Colonic mucosa (tissue), 4 donors: ENCODE measurements around the gene USP25. TPM values are rescaled to one million over a fixed set of nuclear protein-coding genes. Genes with fewer than 3 reads are reported as not detected.
A peak's percentile ranks its signal among the peaks of the same experiment; 100 is the strongest.

Experiments
- DNase-seq: peaks from one replicate; pipeline ENCODE4 v3.0.0-alpha.2; 2020
- H3K27ac ChIP-seq: fragments of 200-600 bp; one replicate; pipeline ENCODE4 v1.8.0; 2021
- H3K27me3 ChIP-seq: fragments of 200-600 bp; one replicate; pipeline ENCODE4 v1.8.0; 2021
- H3K36me3 ChIP-seq: fragments of 200-600 bp; one replicate; pipeline ENCODE4 v1.8.0; 2021
- H3K4me1 ChIP-seq: fragments of 200-600 bp; one replicate; pipeline ENCODE4 v1.8.0; 2021; ENCODE audit warnings: mild to moderate bottlenecking
- H3K4me3 ChIP-seq: fragments of 200-600 bp; one replicate; pipeline ENCODE4 v1.8.0; 2021
- H3K9ac ChIP-seq, 2 donors: one replicate each; pipeline ENCODE4 v1.7.0; 2013; ENCODE audit warnings: control low read depth in 2 of 2, low read depth in 2 of 2, low read length in 2 of 2
- H3K9me3 ChIP-seq: fragments of 200-600 bp; one replicate; pipeline ENCODE4 v1.8.0; 2021
- CTCF ChIP-seq: fragments of 200-600 bp; IDR thresholded peaks from one replicate; pipeline ENCODE4 v1.8.0; 2022; ENCODE audit warnings: antibody characterized with exemption, mild to moderate bottlenecking
- intact Hi-C: fragments of 100-400 bp; cut with DNase I; formaldehyde crosslinking; loops from one replicate; pipeline ENCODE4 v1.14.1; 2022
- total RNA-seq, 2 donors: library from RNA; stranded (reverse); fragmentation: NEBNext Ultra II Directional in 1 of 2; extraction: Animal tissue kit (Norgen Biotek cat#: 25700) in 1 of 2; gene quantifications; one replicate each; pipeline ENCODE4 v1.2.1, GENCODE V29; 2021
- donor health status: healthy.
- donor health status: DM: no; HTN: no; CAD: no.
- donor health status: DM: no; HTN: no; CAD: no.

The USP25 gene
- total RNA-seq, 2 donors from 2014 or later: 30.5 to 46.7 TPM

DNA sequence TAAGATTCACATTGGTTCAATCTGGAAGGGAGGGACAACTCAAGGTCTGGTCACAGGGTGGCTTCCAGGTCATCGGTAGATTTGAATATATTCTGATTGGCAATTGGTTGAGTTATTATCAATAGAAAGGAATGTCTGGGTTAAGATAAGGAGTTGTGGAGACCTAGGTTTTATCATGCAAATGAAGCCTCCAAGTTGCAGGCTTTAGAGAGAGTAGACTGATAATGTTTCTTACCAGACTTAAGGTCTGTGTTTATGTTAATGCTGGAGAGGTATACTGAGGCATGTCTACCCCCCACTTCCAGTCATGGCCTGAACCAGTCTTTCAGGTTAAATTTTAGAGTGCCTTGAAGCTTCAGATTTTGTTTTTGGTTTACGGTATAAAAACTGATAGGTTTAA lies 29.7 kb downstream of the USP25 start:
- H3K4me1 ChIP-seq: peaks cover 16% of the 10 kb centered on the region

DNA sequence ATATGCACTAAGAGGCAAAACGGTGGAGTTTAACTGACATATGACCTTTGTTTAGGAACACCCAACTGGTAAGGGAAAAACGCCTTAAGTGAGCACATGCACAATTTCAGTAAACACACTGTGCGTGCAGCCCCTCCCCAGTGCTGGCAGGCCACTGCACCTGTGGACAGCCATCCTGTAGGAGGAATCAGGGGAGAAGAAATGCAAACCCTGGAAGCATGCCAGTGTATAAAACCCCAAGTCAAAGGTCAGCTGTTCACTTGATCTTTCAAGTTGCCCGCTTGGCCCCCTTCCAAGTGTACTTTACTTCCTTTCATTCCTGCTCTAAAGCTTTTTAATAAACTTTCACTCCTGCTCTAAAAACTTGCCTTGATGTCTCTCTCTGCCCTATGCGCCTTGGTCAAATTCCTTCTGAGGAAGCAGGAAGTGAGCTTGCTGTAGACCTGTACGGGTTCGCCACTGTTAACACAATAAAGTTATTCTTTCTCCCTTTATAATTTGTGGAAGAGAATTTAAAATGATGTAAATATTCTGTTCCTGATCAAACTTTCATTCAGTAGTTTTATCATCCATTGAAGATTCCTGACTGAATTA lies 31.8 kb downstream of the USP25 start:
- no peaks in the 10 kb centered on the region for H3K27me3 ChIP-seq
- DNase-seq: peak; percentile 93
- no peaks in the 10 kb centered on the region for H3K9me3 ChIP-seq
- peaks cover 12% of the 10 kb centered on the region for H3K4me1 ChIP-seq
- H3K36me3 ChIP-seq: no peaks in the 10 kb centered on the region
- no peak for TF ChIP-seq CTCF
- intact Hi-C loops: no loop called here
- peak overlapping the region; percentile 75 for H3K27ac ChIP-seq
- no peak overlapping the region for H3K4me3 ChIP-seq
- peak overlapping the region in 1 of 2 donors; percentile 35 for H3K9ac ChIP-seq

More for the DNA sequence above, 29.7 kb downstream of the USP25 start:
- intact Hi-C loops: no loop called here
- Histone ChIP-seq H3K9ac (no peak overlapping the region), H3K9me3 (no peaks in the 10 kb centered on the region), H3K4me3 (no peak overlapping the region), H3K27ac (peak overlapping the region; percentile 11), H3K27me3 (no peaks in the 10 kb centered on the region), H3K36me3 (no peaks in the 10 kb centered on the region)
- no peak for TF ChIP-seq CTCF
- no peak for DNase-seq

DNA sequence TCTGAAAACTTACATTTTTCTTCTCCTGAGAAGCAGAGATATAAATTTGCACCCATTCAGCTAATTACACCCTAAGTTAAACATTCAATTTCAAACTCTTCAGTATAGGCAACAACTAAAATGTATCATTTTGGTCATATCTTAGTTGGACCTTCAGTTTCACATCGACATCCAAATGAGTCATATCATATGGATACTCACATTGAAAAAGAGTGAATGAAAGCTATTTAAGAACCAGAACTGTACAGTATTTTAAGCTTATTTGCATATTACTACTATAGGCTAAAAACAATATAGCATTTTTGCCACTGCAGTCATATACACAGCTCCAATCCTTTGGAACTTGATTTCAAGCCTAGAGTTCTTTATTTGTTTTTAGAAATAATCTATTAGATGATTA lies 33.6 kb downstream of the USP25 start:
- no peak overlapping the region for H3K9ac ChIP-seq
- no peaks in the 10 kb centered on the region for H3K27me3 ChIP-seq
- H3K4me1 ChIP-seq: peaks cover 12% of the 10 kb centered on the region
- H3K36me3 ChIP-seq: no peaks in the 10 kb centered on the region
- intact Hi-C loops: no loop called here
- DNase-seq: no peak
- H3K9me3 ChIP-seq: no peaks in the 10 kb centered on the region
- no peak overlapping the region for H3K4me3 ChIP-seq
- no peak overlapping the region for H3K27ac ChIP-seq
- no peak for TF ChIP-seq CTCF

GRCh38 chr21:15764878-15765277 lies 35.1 kb downstream of the USP25 start:
- H3K27ac ChIP-seq: no peak overlapping the region
- DNase-seq: no peak
- H3K36me3 ChIP-seq: no peaks in the 10 kb centered on the region
- peaks cover 6% of the 10 kb centered on the region for H3K4me1 ChIP-seq
- no peak for TF ChIP-seq CTCF
- no peak overlapping the region for H3K9ac ChIP-seq
- H3K4me3 ChIP-seq: no peak overlapping the region
- H3K27me3 ChIP-seq: no peaks in the 10 kb centered on the region
- no peaks in the 10 kb centered on the region for H3K9me3 ChIP-seq
- intact Hi-C loops: no loop called here

- Histone ChIP-seq H3K9ac (no peak overlapping the region), H3K4me1 (no peaks in the 10 kb centered on the region), H3K36me3 (no peaks in the 10 kb centered on the region), H3K4me3 (no peak overlapping the region), H3K9me3 (no peaks in the 10 kb centered on the region), H3K27ac (no peak overlapping the region), H3K27me3 (no peaks in the 10 kb centered on the region)
- intact Hi-C loops: no loop called here
- TF ChIP-seq CTCF: no peak
- DNase-seq: no peak
These were observed 37.3 kb downstream of the USP25 start for GRCh38 chr21:15766952-15767603.
